Osteoblast (primary cell): ENCODE data around the gene NMNAT3. TPM values are rescaled to one million over a fixed set of nuclear protein-coding genes. Genes with fewer than 3 reads are reported as not detected.

ENCODE experiments used
- DNase-seq: peaks from one replicate; pipeline ENCODE4 v3.0.0; 2011; ENCODE audit warnings: low spot score, mixed read lengths; ENCODE audit not compliant: insufficient read length; ENCODE audit errors: missing footprints
- H2AFZ ChIP-seq: 2 replicates; pipeline ENCODE4 v1.6.0; 2011; ENCODE audit warnings: mild to moderate bottlenecking, low read length
- H3K27ac ChIP-seq: 2 replicates; pipeline ENCODE4 v1.5.1; 2011; ENCODE audit warnings: mild to moderate bottlenecking, low read depth, low read length, moderate library complexity
- H3K27me3 ChIP-seq: 2 replicates; pipeline ENCODE4 v1.6.0; 2012; ENCODE audit warnings: mild to moderate bottlenecking, control low read depth, inconsistent platforms, low read length, moderate library complexity; ENCODE audit not compliant: insufficient read depth
- H3K36me3 ChIP-seq: 2 replicates; pipeline ENCODE4 v1.5.1; 2011; ENCODE audit warnings: mild to moderate bottlenecking, low read length, control low read depth, moderate library complexity; ENCODE audit not compliant: insufficient read depth
- H3K4me1 ChIP-seq: 2 replicates; pipeline ENCODE4 v1.5.1; 2011; ENCODE audit warnings: mild to moderate bottlenecking, low read length, control low read depth, moderate library complexity; ENCODE audit not compliant: insufficient read depth
- H3K4me2 ChIP-seq: 2 replicates; pipeline ENCODE4 v1.6.0; 2011; ENCODE audit warnings: mild to moderate bottlenecking, low read length; ENCODE audit not compliant: insufficient read depth
- H3K4me3 ChIP-seq: fragments of 200-600 bp; sonication (generic); 3 replicates; pipeline ENCODE4 v1.5.1; 2012; ENCODE audit warnings: mild to moderate bottlenecking, low read length, inconsistent platforms; ENCODE audit not compliant: insufficient read depth
- H3K79me2 ChIP-seq: 2 replicates; pipeline ENCODE4 v1.6.0; 2012; ENCODE audit warnings: mild to moderate bottlenecking, low read length, control low read depth, inconsistent platforms; ENCODE audit not compliant: insufficient read depth
- H3K9me3 ChIP-seq: 2 replicates; pipeline ENCODE4 v1.5.1; 2011; ENCODE audit warnings: low read depth, low read length, control low read depth
- H4K20me1 ChIP-seq: 2 replicates; pipeline ENCODE4 v1.6.0; 2012; ENCODE audit warnings: mild to moderate bottlenecking, low read length, control low read depth; ENCODE audit not compliant: insufficient read depth
- total RNA-seq: library from RNA; depleted of rRNA; stranded (reverse); fragments of >200 nt; gene quantifications from 2 replicates; pipeline ENCODE4 v1.2.3, GENCODE V29; 2012
- TF ChIP-seq, protein P1 (sequence below): IDR thresholded peaks from 2 replicates; pipeline ENCODE4 v1.5.1; 2011; ENCODE audit warnings: mild to moderate bottlenecking, low read depth, low read length, moderate library complexity; ENCODE audit errors: extremely low read depth

Gene NMNAT3
- total RNA-seq, 1 donor: 0.36 TPM

DNA sequence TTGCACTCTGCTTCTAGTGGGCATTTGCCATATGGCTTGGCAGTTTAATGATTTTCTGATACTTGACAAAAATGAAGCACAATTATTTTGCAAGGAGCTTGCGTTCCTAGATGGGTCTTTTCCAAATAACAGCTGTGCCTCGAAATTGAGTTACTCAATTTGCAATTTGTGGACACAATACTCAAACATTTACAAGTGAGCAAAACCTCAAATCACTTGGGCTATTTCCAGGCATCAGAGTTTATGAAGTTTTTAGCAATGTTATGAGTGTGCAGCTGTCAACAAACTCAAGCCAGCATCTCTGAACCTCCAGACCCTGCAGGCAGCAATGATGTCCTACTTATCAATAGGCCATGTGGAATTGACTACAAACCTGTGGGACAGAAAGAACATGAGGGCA, 41.3 kb downstream of the NMNAT3 start:
- H3K4me1 ChIP-seq: no peaks in the 10 kb centered on the region
- H3K4me2 ChIP-seq: no peak overlapping the region
- H2AFZ ChIP-seq: no peak overlapping the region
- no peaks in the 10 kb centered on the region for H3K9me3 ChIP-seq
- H3K79me2 ChIP-seq: no peaks in the 10 kb centered on the region
- H3K36me3 ChIP-seq: no peaks in the 10 kb centered on the region
- H3K4me3 ChIP-seq: no peak overlapping the region
- no peak for DNase-seq
- no peaks in the 10 kb centered on the region for H4K20me1 ChIP-seq
- H3K27ac ChIP-seq: no peak overlapping the region
- H3K27me3 ChIP-seq: no peaks in the 10 kb centered on the region
- TF ChIP-seq, protein P1, sequence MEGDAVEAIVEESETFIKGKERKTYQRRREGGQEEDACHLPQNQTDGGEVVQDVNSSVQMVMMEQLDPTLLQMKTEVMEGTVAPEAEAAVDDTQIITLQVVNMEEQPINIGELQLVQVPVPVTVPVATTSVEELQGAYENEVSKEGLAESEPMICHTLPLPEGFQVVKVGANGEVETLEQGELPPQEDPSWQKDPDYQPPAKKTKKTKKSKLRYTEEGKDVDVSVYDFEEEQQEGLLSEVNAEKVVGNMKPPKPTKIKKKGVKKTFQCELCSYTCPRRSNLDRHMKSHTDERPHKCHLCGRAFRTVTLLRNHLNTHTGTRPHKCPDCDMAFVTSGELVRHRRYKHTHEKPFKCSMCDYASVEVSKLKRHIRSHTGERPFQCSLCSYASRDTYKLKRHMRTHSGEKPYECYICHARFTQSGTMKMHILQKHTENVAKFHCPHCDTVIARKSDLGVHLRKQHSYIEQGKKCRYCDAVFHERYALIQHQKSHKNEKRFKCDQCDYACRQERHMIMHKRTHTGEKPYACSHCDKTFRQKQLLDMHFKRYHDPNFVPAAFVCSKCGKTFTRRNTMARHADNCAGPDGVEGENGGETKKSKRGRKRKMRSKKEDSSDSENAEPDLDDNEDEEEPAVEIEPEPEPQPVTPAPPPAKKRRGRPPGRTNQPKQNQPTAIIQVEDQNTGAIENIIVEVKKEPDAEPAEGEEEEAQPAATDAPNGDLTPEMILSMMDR: no peak

DNA sequence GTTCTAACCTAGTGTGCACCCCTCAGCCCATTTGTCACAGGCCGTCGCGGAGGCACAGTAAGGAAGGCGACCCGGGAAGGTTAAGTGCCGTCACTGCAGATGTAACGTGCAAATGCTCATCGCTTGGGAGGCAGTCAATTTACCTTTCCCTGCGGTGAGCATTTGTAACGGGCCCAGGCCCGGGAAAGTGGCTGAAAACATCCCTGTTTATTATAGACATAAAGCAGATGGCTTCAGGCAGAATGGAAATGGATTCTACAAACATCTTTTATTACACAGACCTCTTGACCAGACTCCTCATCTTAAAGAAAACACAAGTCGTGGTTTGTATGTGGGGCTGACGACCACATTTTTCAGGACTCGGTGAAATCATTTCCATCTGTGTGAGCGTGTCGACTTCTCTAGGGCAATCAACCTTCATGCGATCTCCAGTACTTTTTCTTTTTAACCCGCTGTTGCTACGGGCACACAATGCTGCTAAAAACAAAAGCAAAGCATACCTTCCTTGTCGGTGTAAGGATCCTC, 43.6 kb downstream of the NMNAT3 start:
- H4K20me1 ChIP-seq: no peaks in the 10 kb centered on the region
- DNase-seq: no peak
- H3K27me3 ChIP-seq: no peaks in the 10 kb centered on the region
- no peak overlapping the region for H3K4me3 ChIP-seq
- no peak overlapping the region for H3K27ac ChIP-seq
- H3K79me2 ChIP-seq: no peaks in the 10 kb centered on the region
- H3K4me1 ChIP-seq: no peaks in the 10 kb centered on the region
- no peaks in the 10 kb centered on the region for H3K36me3 ChIP-seq
- no peak overlapping the region for H3K4me2 ChIP-seq
- no peak overlapping the region for H2AFZ ChIP-seq
- TF ChIP-seq, protein P1: no peak
- no peaks in the 10 kb centered on the region for H3K9me3 ChIP-seq

DNA sequence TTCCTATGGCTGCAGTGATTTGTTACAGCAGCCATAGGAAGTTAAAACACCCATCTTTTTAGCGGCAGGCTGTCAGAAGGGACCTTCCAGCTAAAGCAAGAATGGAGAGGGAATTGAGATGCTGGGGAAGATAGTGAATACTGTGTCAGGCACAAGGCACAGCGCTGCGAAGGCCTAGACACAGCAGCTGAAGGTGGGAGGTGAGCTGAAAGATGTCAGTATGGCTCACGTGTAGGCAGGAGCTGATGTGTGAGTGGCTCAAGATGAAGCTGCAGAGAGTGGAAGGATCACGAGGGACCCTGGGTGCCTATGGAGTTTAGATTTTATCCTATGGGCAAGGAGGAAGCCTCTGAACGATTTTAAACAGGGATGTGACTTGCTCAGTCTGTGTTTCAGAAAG, 44.3 kb downstream of the NMNAT3 start:
- no peaks in the 10 kb centered on the region for H3K27me3 ChIP-seq
- TF ChIP-seq, protein P1: no peak
- no peak overlapping the region for H2AFZ ChIP-seq
- no peaks in the 10 kb centered on the region for H3K79me2 ChIP-seq
- H4K20me1 ChIP-seq: no peaks in the 10 kb centered on the region
- no peak overlapping the region for H3K27ac ChIP-seq
- no peak overlapping the region for H3K4me2 ChIP-seq
- no peaks in the 10 kb centered on the region for H3K36me3 ChIP-seq
- H3K4me1 ChIP-seq: no peaks in the 10 kb centered on the region
- no peak overlapping the region for H3K4me3 ChIP-seq
- no peak for DNase-seq
- no peaks in the 10 kb centered on the region for H3K9me3 ChIP-seq

DNA sequence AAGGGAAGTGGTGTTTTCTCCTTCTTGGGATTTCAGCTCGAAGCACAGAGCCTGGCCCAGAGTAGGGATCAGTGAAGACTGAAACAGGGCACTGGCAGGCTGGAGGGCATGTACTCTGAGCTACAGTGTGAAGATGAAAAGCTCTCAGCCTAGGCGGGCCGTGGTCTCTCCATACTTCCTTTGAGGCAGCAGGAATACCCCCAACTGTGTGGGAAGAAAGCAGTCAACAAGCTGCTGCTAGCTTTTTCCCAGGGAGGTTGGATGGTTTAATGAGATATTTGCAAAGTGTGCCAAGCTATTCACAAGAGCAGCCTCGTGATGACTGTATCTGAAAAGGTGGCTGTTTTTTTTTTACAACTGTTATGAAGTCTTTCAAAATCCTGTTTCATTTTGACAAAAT, 47.2 kb downstream of the NMNAT3 start:
- H3K27me3 ChIP-seq: no peaks in the 10 kb centered on the region
- H3K4me2 ChIP-seq: no peak overlapping the region
- H3K36me3 ChIP-seq: no peaks in the 10 kb centered on the region
- H3K4me3 ChIP-seq: no peak overlapping the region
- H4K20me1 ChIP-seq: no peaks in the 10 kb centered on the region
- no peaks in the 10 kb centered on the region for H3K9me3 ChIP-seq
- DNase-seq: no peak
- no peaks in the 10 kb centered on the region for H3K79me2 ChIP-seq
- TF ChIP-seq, protein P1: no peak
- no peaks in the 10 kb centered on the region for H3K4me1 ChIP-seq
- no peak overlapping the region for H2AFZ ChIP-seq
- H3K27ac ChIP-seq: no peak overlapping the region
